Neural progenitor cell (in vitro differentiated cells): ENCODE measurements around the gene CAV2. TPM values are rescaled to one million over a fixed set of nuclear protein-coding genes. Genes with fewer than 3 reads are reported as not detected.

Source experiments
- DNase-seq: peaks from one replicate; pipeline ENCODE4 v3.0.0-alpha.2; 2016; ENCODE audit warnings: low spot score
- H2AFZ ChIP-seq: fragments of 200-600 bp; sonication (generic); replicated peaks from 2 replicates; pipeline ENCODE4 v1.6.1; 2016; ENCODE audit warnings: antibody characterized with exemption
- H3F3A ChIP-seq: fragments of 200-600 bp; sonication (generic); 2 replicates; pipeline ENCODE4 v1.6.1; 2016; ENCODE audit warnings: antibody characterized with exemption, low read depth
- H3K27ac ChIP-seq: fragments of 200-600 bp; sonication (generic); 2 replicates; pipeline ENCODE4 v1.5.1; 2016; ENCODE audit warnings: mild to moderate bottlenecking
- H3K27me3 ChIP-seq: fragments of 200-600 bp; sonication (generic); 2 replicates; pipeline ENCODE4 v1.6.1; 2016; ENCODE audit warnings: mild to moderate bottlenecking, moderate library complexity
- H3K36me3 ChIP-seq: fragments of 200-600 bp; sonication (generic); 2 replicates; pipeline ENCODE4 v1.5.1; 2016
- H3K4me1 ChIP-seq: fragments of 200-600 bp; sonication (generic); 2 replicates; pipeline ENCODE4 v1.6.1; 2016; ENCODE audit warnings: mixed run types
- H3K4me2 ChIP-seq: fragments of 200-600 bp; sonication (generic); 2 replicates; pipeline ENCODE4 v1.6.1; 2016
- H3K4me3 ChIP-seq: fragments of 200-600 bp; sonication (generic); 2 replicates; pipeline ENCODE4 v1.5.1; 2016
- H3K79me2 ChIP-seq: fragments of 200-600 bp; sonication (generic); 2 replicates; pipeline ENCODE4 v1.6.1; 2016; ENCODE audit warnings: low read depth
- H3K9ac ChIP-seq: fragments of 200-600 bp; sonication (generic); 2 replicates; pipeline ENCODE4 v1.6.1; 2016
- H3K9me3 ChIP-seq: fragments of 200-600 bp; sonication (generic); 2 replicates; pipeline ENCODE4 v1.5.1; 2016; ENCODE audit warnings: low read depth
- H4K20me1 ChIP-seq: fragments of 200-600 bp; sonication (generic); 2 replicates; pipeline ENCODE4 v1.6.1; 2016; ENCODE audit warnings: low read depth
- H3K27ac Mint-ChIP-seq: 3 replicates; pipeline ENCODE4 v1.8.0; 2021; ENCODE audit warnings: mixed read lengths
- H3K27me3 Mint-ChIP-seq: 2 replicates; pipeline ENCODE4 v1.8.0; 2022; ENCODE audit warnings: low read depth, mild to moderate bottlenecking, inconsistent platforms, moderate library complexity, mixed read lengths; ENCODE audit not compliant: insufficient read depth
- H3K36me3 Mint-ChIP-seq: 3 replicates; pipeline ENCODE4 v1.8.0; 2021; ENCODE audit warnings: mixed read lengths
- H3K4me1 Mint-ChIP-seq: 3 replicates; pipeline ENCODE4 v1.8.0; 2021; ENCODE audit warnings: mixed read lengths
- H3K4me3 Mint-ChIP-seq: 3 replicates; pipeline ENCODE4 v1.8.0; 2021; ENCODE audit warnings: mild to moderate bottlenecking, moderate library complexity, mixed read lengths
- H3K9me3 Mint-ChIP-seq: 3 replicates; pipeline ENCODE4 v1.8.0; 2020; ENCODE audit warnings: mixed read lengths
- EZH2 ChIP-seq: fragments of 200-600 bp; sonication (generic); IDR thresholded peaks from 2 replicates; pipeline ENCODE4 v1.6.1; 2017; ENCODE audit warnings: antibody characterized with exemption, mild to moderate bottlenecking, moderate library complexity
- EZH2phosphoT487 ChIP-seq: fragments of 200-600 bp; sonication (generic); IDR thresholded peaks from 2 replicates; pipeline ENCODE4 v1.6.1; 2017; ENCODE audit warnings: antibody characterized with exemption
- total RNA-seq: library from RNA; depleted of rRNA; stranded (reverse); fragments of >200 nt; gene quantifications from 2 replicates; pipeline ENCODE4 v1.2.3, GENCODE V29; 2015; ENCODE audit warnings: low replicate concordance
- TF ChIP-seq, protein P1 (sequence below): fragments of 200-600 bp; sonication (generic); IDR thresholded peaks from 2 replicates; pipeline ENCODE4 v1.5.1; 2017; ENCODE audit warnings: antibody characterized with exemption, mild to moderate bottlenecking

The CAV2 gene
- total RNA-seq, 1 donor from 2014 or later = 0.37 TPM

DNA sequence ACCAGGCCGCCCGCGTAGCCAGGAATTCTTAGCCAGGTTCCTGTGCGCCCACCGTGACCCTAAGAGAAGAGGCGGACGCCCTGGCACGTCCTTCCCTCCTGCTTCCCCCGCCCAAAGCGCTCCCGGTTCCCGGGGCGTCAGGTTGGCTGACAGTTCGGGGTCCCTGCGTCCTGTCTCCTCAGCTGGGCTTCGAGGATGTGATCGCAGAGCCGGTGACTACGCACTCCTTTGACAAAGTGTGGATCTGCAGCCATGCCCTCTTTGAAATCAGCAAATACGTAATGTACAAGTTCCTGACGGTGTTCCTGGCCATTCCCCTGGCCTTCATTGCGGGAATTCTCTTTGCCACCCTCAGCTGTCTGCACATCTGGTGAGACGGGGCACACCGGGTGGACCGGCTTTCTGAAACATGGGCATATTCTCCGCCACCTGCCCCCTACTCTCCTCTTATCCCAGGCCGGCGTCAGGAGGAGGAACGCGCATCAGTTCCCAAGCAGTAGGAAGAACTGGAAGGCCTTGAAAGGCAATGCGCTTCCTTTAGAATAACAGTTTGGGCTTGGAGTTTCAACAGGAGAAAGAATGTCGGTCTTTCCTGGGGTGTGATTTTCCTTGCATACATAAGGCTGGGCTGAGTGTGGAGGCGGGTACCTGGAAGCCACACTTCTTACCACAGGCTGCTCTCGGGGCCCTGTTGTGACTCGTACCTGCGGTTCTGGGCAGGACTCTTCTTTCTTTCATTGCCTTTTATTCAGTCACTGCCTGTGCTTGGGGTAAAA, 728 bp downstream of the CAV2 start:
- H3K36me3 ChIP-seq = no peaks in the 10 kb centered on the region
- H3K4me3 ChIP-seq = peak overlapping the region; percentile 67
- no peak overlapping the region for H3K9ac ChIP-seq
- Mint-ChIP-seq H3K4me1 (peaks cover 8% of the 10 kb centered on the region), H3K27me3 (peaks cover 22% of the 10 kb centered on the region), H3K27ac (no peak overlapping the region), H3K9me3 (peaks cover 2% of the 10 kb centered on the region), H3K36me3 (no peaks in the 10 kb centered on the region), H3K4me3 (peak overlapping the region; percentile 86)
- peaks cover 47% of the 10 kb centered on the region for H3K27me3 ChIP-seq
- no peaks in the 10 kb centered on the region for H3K9me3 ChIP-seq
- DNase-seq = peak; percentile 38
- TF ChIP-seq EZH2 (peak; percentile 89), EZH2phosphoT487 (peak; percentile 73)
- TF ChIP-seq, protein P1, sequence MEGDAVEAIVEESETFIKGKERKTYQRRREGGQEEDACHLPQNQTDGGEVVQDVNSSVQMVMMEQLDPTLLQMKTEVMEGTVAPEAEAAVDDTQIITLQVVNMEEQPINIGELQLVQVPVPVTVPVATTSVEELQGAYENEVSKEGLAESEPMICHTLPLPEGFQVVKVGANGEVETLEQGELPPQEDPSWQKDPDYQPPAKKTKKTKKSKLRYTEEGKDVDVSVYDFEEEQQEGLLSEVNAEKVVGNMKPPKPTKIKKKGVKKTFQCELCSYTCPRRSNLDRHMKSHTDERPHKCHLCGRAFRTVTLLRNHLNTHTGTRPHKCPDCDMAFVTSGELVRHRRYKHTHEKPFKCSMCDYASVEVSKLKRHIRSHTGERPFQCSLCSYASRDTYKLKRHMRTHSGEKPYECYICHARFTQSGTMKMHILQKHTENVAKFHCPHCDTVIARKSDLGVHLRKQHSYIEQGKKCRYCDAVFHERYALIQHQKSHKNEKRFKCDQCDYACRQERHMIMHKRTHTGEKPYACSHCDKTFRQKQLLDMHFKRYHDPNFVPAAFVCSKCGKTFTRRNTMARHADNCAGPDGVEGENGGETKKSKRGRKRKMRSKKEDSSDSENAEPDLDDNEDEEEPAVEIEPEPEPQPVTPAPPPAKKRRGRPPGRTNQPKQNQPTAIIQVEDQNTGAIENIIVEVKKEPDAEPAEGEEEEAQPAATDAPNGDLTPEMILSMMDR = no peak
- no peak overlapping the region for H3K27ac ChIP-seq
- peaks cover 11% of the 10 kb centered on the region for H3F3A ChIP-seq
- H3K4me2 ChIP-seq = peak overlapping the region; percentile 96
- H2AFZ ChIP-seq = peak overlapping the region; percentile 99
- H3K79me2 ChIP-seq = no peaks in the 10 kb centered on the region
- H4K20me1 ChIP-seq = no peaks in the 10 kb centered on the region
- peaks cover 9% of the 10 kb centered on the region for H3K4me1 ChIP-seq

DNA sequence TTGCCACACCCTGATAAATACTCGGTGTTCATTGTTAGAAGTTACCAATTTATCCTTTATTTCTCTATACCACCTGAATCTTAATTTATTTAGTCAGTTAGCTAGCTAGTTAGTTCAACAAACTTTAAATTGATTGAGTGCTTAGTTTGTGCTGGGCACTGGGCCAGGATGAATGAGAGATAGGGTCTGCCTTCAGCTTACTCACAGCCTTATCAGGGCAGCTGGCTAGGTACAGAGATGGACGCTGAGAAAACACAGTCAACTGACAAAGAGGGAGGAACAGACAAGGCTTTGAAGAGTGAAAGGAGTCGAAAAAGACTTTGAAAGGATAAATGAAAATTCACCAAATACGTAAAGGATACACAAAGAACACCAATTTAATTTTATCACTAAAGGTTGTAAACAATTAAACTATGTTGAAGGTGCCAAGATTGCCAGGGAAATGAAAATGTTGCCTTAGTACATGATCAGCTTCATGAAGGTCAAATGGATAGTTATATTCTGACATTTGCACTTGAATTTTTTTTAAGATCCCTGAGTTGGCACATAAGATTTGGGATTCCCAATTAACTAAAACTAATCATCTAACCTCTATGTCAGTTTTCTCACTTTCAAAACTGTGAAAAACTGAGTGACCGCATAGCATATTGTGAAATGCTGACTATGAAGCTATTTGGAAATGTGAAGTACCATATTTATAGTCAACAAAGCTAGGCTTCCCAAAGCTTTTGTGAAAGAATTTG, 2.1 kb downstream of the CAV2 start:
- H3F3A ChIP-seq = peaks cover 11% of the 10 kb centered on the region
- H3K36me3 Mint-ChIP-seq = no peaks in the 10 kb centered on the region
- H3K79me2 ChIP-seq = no peaks in the 10 kb centered on the region
- no peak overlapping the region for H3K4me2 ChIP-seq
- H3K4me3 Mint-ChIP-seq = no peak overlapping the region
- H3K4me1 ChIP-seq = peaks cover 16% of the 10 kb centered on the region
- no peaks in the 10 kb centered on the region for H3K36me3 ChIP-seq
- no peak overlapping the region for H3K27ac ChIP-seq
- H3K9ac ChIP-seq = no peak overlapping the region
- H3K27ac Mint-ChIP-seq = no peak overlapping the region
- H4K20me1 ChIP-seq = no peaks in the 10 kb centered on the region
- H3K27me3 Mint-ChIP-seq = peaks cover 19% of the 10 kb centered on the region
- H3K4me3 ChIP-seq = no peak overlapping the region
- H3K9me3 Mint-ChIP-seq = peaks cover 2% of the 10 kb centered on the region
- H3K4me1 Mint-ChIP-seq = peaks cover 8% of the 10 kb centered on the region
- no peaks in the 10 kb centered on the region for H3K9me3 ChIP-seq
- H2AFZ ChIP-seq = no peak overlapping the region
- H3K27me3 ChIP-seq = peaks cover 47% of the 10 kb centered on the region
- TF ChIP-seq, protein P1 = no peak
- TF ChIP-seq EZH2phosphoT487 (no peak), EZH2 (no peak)
- DNase-seq = no peak

DNA sequence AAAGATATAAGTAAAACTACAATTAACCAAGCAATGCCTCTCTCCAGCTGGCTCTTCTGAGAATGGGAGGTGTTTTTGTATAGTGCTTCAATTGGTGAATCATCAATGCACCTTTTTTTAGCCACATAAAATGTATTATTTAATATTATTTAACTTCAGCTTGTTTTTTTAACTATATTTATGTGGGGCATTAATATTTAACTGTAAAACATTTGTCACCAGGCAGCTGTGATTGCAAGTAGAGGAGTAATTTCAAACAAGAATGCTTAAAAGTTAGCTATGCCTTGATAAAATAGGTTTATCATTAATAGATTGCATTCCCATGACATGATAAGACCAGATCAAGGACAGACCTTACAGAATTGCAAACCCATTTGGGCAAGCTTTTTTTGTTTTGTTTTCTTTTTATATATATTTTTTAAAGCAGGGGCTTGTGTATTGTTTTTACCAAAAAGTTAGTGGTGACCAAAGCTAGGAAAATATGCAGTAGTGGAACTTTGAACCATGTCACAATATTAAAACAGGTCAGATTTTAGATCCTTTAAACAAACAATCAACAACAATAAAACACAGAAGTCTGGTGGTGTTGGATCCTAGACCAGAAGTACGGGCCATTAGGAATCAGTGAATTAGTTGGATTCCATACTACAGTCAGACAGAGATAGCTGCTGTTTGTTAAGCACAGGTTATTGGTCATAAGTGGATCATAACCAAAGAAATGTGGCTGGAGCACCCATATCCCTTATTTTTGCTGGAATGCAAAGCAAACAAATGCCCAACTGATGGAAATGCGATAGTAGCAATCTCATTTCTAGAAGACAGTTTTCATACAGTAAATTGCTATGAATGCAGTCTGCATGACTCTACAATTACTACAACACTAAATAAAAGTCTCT, 2.9 kb downstream of the CAV2 start:
- Histone ChIP-seq H3K9me3 (no peaks in the 10 kb centered on the region), H2AFZ (no peak overlapping the region), H3K4me3 (no peak overlapping the region), H3K9ac (no peak overlapping the region), H3F3A (peaks cover 11% of the 10 kb centered on the region), H3K4me1 (peaks cover 16% of the 10 kb centered on the region), H3K4me2 (no peak overlapping the region), H4K20me1 (no peaks in the 10 kb centered on the region), H3K27ac (no peak overlapping the region), H3K36me3 (no peaks in the 10 kb centered on the region), H3K79me2 (no peaks in the 10 kb centered on the region), H3K27me3 (peaks cover 47% of the 10 kb centered on the region)
- TF ChIP-seq, protein P1 = no peak
- TF ChIP-seq EZH2 (no peak), EZH2phosphoT487 (no peak)
- Mint-ChIP-seq H3K36me3 (no peaks in the 10 kb centered on the region), H3K4me1 (peaks cover 8% of the 10 kb centered on the region), H3K4me3 (no peak overlapping the region), H3K9me3 (peaks cover 2% of the 10 kb centered on the region), H3K27ac (no peak overlapping the region), H3K27me3 (peaks cover 19% of the 10 kb centered on the region)
- no peak for DNase-seq
